Measurements from ENCODE around the gene CNEP1R1.

GRCh38 chr16:49986351-49987124 lies 38.5 kb upstream of the CNEP1R1 start:
- TF ChIP-seq CTCF (IDR thresholded peaks at IDR 0.05): no peak
- TF ChIP-seq POLR2A (IDR thresholded peaks at IDR 0.05): no peak
